ENCODE results near the gene PFDN6. TPM values are rescaled to one million over a fixed set of nuclear protein-coding genes. Genes with fewer than 3 reads are reported as not detected.

Gene PFDN6
- total RNA-seq, 3 donors from 2014 or later (not counting 1 experiment from before 2014, with no cell fraction given), result 19.2 to 26.5 (median 22.7) TPM

- WGBS (ENCODE audit: insufficient coverage), result 2% methylated on average over 27 of the region's 28 CpGs
- Histone ChIP-seq H3K9me3 (ENCODE audit: control insufficient read depth, insufficient read depth, low read length) (no peaks in the 10 kb centered on the region), H3K4me1 (ENCODE audit: control insufficient read depth, insufficient read depth, low read length) (peaks cover 28% of the 10 kb centered on the region), H3K4me3 (ENCODE audit: low read length) (peak overlapping the region; percentile 45), H3K36me3 (ENCODE audit: control insufficient read depth, insufficient read depth, low read length) (peaks cover 7% of the 10 kb centered on the region), H3K27me3 (ENCODE audit: control insufficient read depth, insufficient read depth, low read length) (no peaks in the 10 kb centered on the region), H3K27ac (ENCODE audit: low read length) (peak overlapping the region; percentile 94)
- Mint-ChIP-seq H3K36me3 (no peaks in the 10 kb centered on the region), H3K27me3 (ENCODE audit: low read depth in 2 of 2) (peaks cover 0 to 5% of the 10 kb centered on the region in 2 donors), H3K27ac (peak overlapping the region; percentile 95 to 97), H3K4me1 (peaks cover 22 to 37% of the 10 kb centered on the region in 2 donors), H3K4me3 (peak overlapping the region; percentile 90), H3K9me3 (no peaks in the 10 kb centered on the region)
- intact Hi-C loops (cut with micrococcal nuclease), result loop anchor here (1.0 kb wide), 3 partner anchors 87 to 234 kb away; no protein-coding TSS in a partner anchor
- peak; percentile 89 to 95 for DNase-seq
- peak; percentile 94 for TF ChIP-seq CTCF (IDR thresholded peaks at IDR 0.05)
- peak; percentile 38 to 63 (median 47) for ATAC-seq
Measured at GRCh38 chr6:33247977-33248642, 41.3 kb upstream of the PFDN6 start.

GRCh38 chr6:33248643-33248931, 40.8 kb upstream of the PFDN6 start:
- Mint-ChIP-seq H3K27ac (peak overlapping the region; percentile 95 to 97), H3K27me3 (ENCODE audit: low read depth in 2 of 2) (peaks cover 0 to 5% of the 10 kb centered on the region in 2 donors), H3K4me1 (peaks cover 22 to 37% of the 10 kb centered on the region in 2 donors), H3K9me3 (no peaks in the 10 kb centered on the region), H3K4me3 (peak overlapping the region; percentile 90), H3K36me3 (no peaks in the 10 kb centered on the region)
- ATAC-seq (no peak), DNase-seq (peak in 1 of 2 donors; percentile 79)
- 0% methylated on average over 18 of the region's 18 CpGs for WGBS (ENCODE audit: insufficient coverage)
- Histone ChIP-seq H3K9me3 (ENCODE audit: control insufficient read depth, insufficient read depth, low read length) (no peaks in the 10 kb centered on the region), H3K36me3 (ENCODE audit: control insufficient read depth, insufficient read depth, low read length) (peaks cover 7% of the 10 kb centered on the region), H3K27ac (ENCODE audit: low read length) (peak overlapping the region; percentile 94), H3K4me1 (ENCODE audit: control insufficient read depth, insufficient read depth, low read length) (peaks cover 28% of the 10 kb centered on the region), H3K4me3 (ENCODE audit: low read length) (peak overlapping the region; percentile 45), H3K27me3 (ENCODE audit: control insufficient read depth, insufficient read depth, low read length) (no peaks in the 10 kb centered on the region)
- no peak for TF ChIP-seq CTCF (IDR thresholded peaks at IDR 0.05)
- intact Hi-C loops (cut with micrococcal nuclease), result loop anchor here (1.0 kb wide), 3 partner anchors 87 to 234 kb away; no protein-coding TSS in a partner anchor

GRCh38 chr6:33248932-33249731, 40.3 kb upstream of the PFDN6 start:
- peak overlapping the region; percentile 94 for H3K27ac ChIP-seq (ENCODE audit: low read length)
- no peaks in the 10 kb centered on the region for H3K36me3 Mint-ChIP-seq
- intact Hi-C loops (cut with micrococcal nuclease), result loop anchor here (1.0 kb wide), 5 partner anchors 22 to 235 kb away; partner anchors contain the start of genes RXRB, SLC39A7 and VPS52
- DNase-seq (peak; percentile 96 to 99), ATAC-seq (peak; percentile 86 to 96 (median 88))
- peaks cover 7% of the 10 kb centered on the region for H3K36me3 ChIP-seq (ENCODE audit: control insufficient read depth, insufficient read depth, low read length)
- peak overlapping the region; percentile 68 for H3K4me3 ChIP-seq (ENCODE audit: low read length)
- H3K4me3 Mint-ChIP-seq, result peak overlapping the region; percentile 90
- peaks cover 22 to 37% of the 10 kb centered on the region in 2 donors for H3K4me1 Mint-ChIP-seq
- no peak for TF ChIP-seq CTCF (IDR thresholded peaks at IDR 0.05)
- no peaks in the 10 kb centered on the region for H3K9me3 Mint-ChIP-seq
- peak overlapping the region; percentile 95 to 97 for H3K27ac Mint-ChIP-seq
- WGBS (ENCODE audit: insufficient coverage), result under 1% methylated on average over 58 of the region's 58 CpGs
- H3K9me3 ChIP-seq (ENCODE audit: control insufficient read depth, insufficient read depth, low read length), result no peaks in the 10 kb centered on the region
- peaks cover 0 to under 1% of the 10 kb centered on the region in 2 donors for H3K27me3 Mint-ChIP-seq (ENCODE audit: low read depth in 2 of 2)
- H3K27me3 ChIP-seq (ENCODE audit: control insufficient read depth, insufficient read depth, low read length), result no peaks in the 10 kb centered on the region
- H3K4me1 ChIP-seq (ENCODE audit: control insufficient read depth, insufficient read depth, low read length), result peaks cover 28% of the 10 kb centered on the region
